GM23248 (cell line): Measurements from ENCODE around the gene LEKR1.
"Not testable (repeated sequence)": the region's sequence is repeated elsewhere in the genome, so short reads cannot be mapped to it uniquely, and the experiment has no call there.

ENCODE experiments used
- EZH2 ChIP-seq: fragments of 200-600 bp; sonication (generic); IDR thresholded peaks from 2 replicates; pipeline ENCODE4 v1.6.1; 2018; ENCODE audit warnings: antibody characterized with exemption, mild to moderate bottlenecking; ENCODE audit not compliant: insufficient read depth, poor library complexity, severe bottlenecking
- EZH2phosphoT487 ChIP-seq: fragments of 200-600 bp; sonication (generic); IDR thresholded peaks from 2 replicates; pipeline ENCODE4 v1.6.1; 2018; ENCODE audit warnings: antibody characterized with exemption, moderate library complexity, mild to moderate bottlenecking, low read depth; ENCODE audit not compliant: insufficient read depth

DNA sequence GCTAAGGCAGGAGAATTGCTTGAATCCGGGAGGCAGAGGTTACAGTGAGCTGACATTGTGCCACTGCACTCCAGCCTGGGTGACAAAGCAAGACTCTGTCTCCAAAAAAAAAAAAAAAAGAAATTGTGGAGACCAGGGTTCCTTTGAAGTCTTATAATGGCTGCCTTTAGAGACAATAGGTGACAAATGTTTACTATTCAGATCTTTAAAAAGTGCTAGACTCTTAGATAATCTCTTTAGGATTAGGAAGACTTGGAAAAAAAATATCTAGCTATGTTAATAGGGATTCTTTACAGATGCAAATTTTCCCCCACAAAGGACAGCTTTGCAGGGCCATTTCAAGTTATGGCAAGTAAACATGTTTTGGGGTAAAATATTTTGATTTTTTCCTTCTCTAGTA is 71.7 kb downstream of the LEKR1 start:
- TF ChIP-seq EZH2, EZH2phosphoT487: not testable (repeated sequence)
